Hepatocyte (in vitro differentiated cells): ENCODE measurements around the gene GALNT17. TPM values are rescaled to one million over a fixed set of nuclear protein-coding genes. Genes with fewer than 3 reads are reported as not detected.

Source experiments
- DNase-seq: peaks from one replicate; pipeline ENCODE4 v3.0.0-alpha.2; 2016; ENCODE audit warnings: low spot score
- H2AFZ ChIP-seq: fragments of 200-600 bp; sonication (generic); 2 replicates; pipeline ENCODE4 v1.6.0; 2016; ENCODE audit warnings: antibody characterized with exemption, mild to moderate bottlenecking
- H3K27ac ChIP-seq: fragments of 200-600 bp; sonication (generic); 2 replicates; pipeline ENCODE4 v1.5.1; 2016; ENCODE audit warnings: mild to moderate bottlenecking
- H3K27me3 ChIP-seq: fragments of 200-600 bp; sonication (generic); 2 replicates; pipeline ENCODE4 v1.6.1; 2016
- H3K36me3 ChIP-seq: fragments of 200-600 bp; sonication (generic); replicated peaks from 2 replicates; pipeline ENCODE4 v1.5.1; 2016; ENCODE audit warnings: low read depth; ENCODE audit not compliant: insufficient read depth
- H3K4me1 ChIP-seq: fragments of 200-600 bp; sonication (generic); 2 replicates; pipeline ENCODE4 v1.5.1; 2016; ENCODE audit warnings: mild to moderate bottlenecking, moderate library complexity; ENCODE audit not compliant: insufficient read depth
- H3K4me2 ChIP-seq: fragments of 200-600 bp; sonication (generic); 2 replicates; pipeline ENCODE4 v1.6.0; 2016
- H3K4me3 ChIP-seq: fragments of 200-600 bp; sonication (generic); 2 replicates; pipeline ENCODE4 v1.5.1; 2016; ENCODE audit warnings: mild to moderate bottlenecking
- H3K79me2 ChIP-seq: fragments of 200-600 bp; sonication (generic); 2 replicates; pipeline ENCODE4 v1.6.0; 2017; ENCODE audit warnings: mild to moderate bottlenecking
- H3K9me2 ChIP-seq: fragments of 200-600 bp; sonication (generic); replicated peaks from 2 replicates; pipeline ENCODE4 v1.6.0; 2017; ENCODE audit warnings: mild to moderate bottlenecking; ENCODE audit not compliant: insufficient read depth
- H3K9me3 ChIP-seq: fragments of 200-600 bp; sonication (generic); 2 replicates; pipeline ENCODE4 v1.5.1; 2016; ENCODE audit warnings: low read depth, mild to moderate bottlenecking
- H4K20me1 ChIP-seq: fragments of 200-600 bp; sonication (generic); 2 replicates; pipeline ENCODE4 v1.6.0; 2016; ENCODE audit warnings: mild to moderate bottlenecking; ENCODE audit not compliant: insufficient read depth, poor library complexity, severe bottlenecking
- CTCF ChIP-seq: fragments of 200-600 bp; sonication (generic); IDR thresholded peaks from 2 replicates; pipeline ENCODE4 v1.5.1; 2016; ENCODE audit warnings: antibody characterized with exemption, mild to moderate bottlenecking; ENCODE audit not compliant: poor library complexity
- EZH2 ChIP-seq: fragments of 200-600 bp; sonication (generic); IDR thresholded peaks from 2 replicates; pipeline ENCODE4 v1.6.1; 2016; ENCODE audit warnings: antibody characterized with exemption, mild to moderate bottlenecking, borderline replicate concordance
- EZH2phosphoT487 ChIP-seq: fragments of 200-600 bp; sonication (generic); IDR thresholded peaks from one replicate; pipeline ENCODE4 v1.6.1; 2018; ENCODE audit warnings: antibody characterized with exemption, mild to moderate bottlenecking, low read depth, moderate library complexity; ENCODE audit not compliant: unreplicated experiment, severe bottlenecking
- WGBS: methylation state at CpG from one replicate; pipeline ENCODE4 v1.1.6; 2016; ENCODE audit warnings: low lambda C conversion rate; ENCODE audit errors: missing lambda C conversion rate; 5-methylcytosine and 5-hydroxymethylcytosine counted together
- polyA plus RNA-seq: library from polyadenylated mRNA; unstranded; fragments of >200 nt; fragmentation: Nextera tagmentation; extraction: Ambion mirVana; gene quantifications from 2 replicates; pipeline ENCODE4 v1.2.1, GENCODE V29; 2016
- total RNA-seq: library from RNA; depleted of rRNA; stranded (reverse); fragments of >200 nt; gene quantifications from 2 replicates; pipeline ENCODE4 v1.2.3, GENCODE V29; 2014

Gene GALNT17
- total and polyA plus RNA-seq, 2 experiments from 2014 or later: 4.3 to 8.1 TPM

GRCh38 chr7:71112436-71112835, 19.5 kb upstream of the GALNT17 start:
- no peaks in the 10 kb centered on the region for H3K27me3 ChIP-seq

DNA sequence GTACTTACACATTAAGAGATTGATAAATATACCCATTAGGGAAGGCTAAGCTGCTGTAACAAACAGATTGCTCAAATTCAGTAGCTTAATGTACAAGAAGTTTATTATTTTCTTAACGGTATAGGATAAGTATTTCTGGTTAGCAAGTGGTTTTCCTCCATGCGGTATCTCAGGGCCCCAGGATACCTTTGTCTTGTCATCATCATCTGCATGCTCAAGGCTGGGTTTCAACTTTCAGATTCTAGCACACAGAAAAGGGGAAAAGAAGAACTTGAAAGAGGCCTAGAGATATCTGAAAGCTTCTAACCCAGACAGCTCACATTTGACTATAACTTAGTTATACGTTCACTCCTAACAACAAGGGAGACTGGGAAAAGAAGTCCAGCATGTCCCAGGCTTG, 11.8 kb upstream of the GALNT17 start:
- H3K27ac ChIP-seq: no peak overlapping the region
- no peak overlapping the region for H3K4me3 ChIP-seq
- no peak overlapping the region for H3K4me2 ChIP-seq
- no peaks in the 10 kb centered on the region for H3K79me2 ChIP-seq
- H3K36me3 ChIP-seq: no peaks in the 10 kb centered on the region
- H3K9me3 ChIP-seq: no peaks in the 10 kb centered on the region
- no peak for TF ChIP-seq EZH2
- no peak for TF ChIP-seq CTCF
- no peak for TF ChIP-seq EZH2phosphoT487
- 99% methylated on average over 3 of the region's 3 CpGs for WGBS
- H3K4me1 ChIP-seq: no peaks in the 10 kb centered on the region
- no peaks in the 10 kb centered on the region for H3K9me2 ChIP-seq
- no peak overlapping the region for H2AFZ ChIP-seq
- H4K20me1 ChIP-seq: no peaks in the 10 kb centered on the region
- no peaks in the 10 kb centered on the region for H3K27me3 ChIP-seq
- DNase-seq: no peak

More at GRCh38 chr7:71112436-71112835, 19.5 kb upstream of the GALNT17 start:
- H3K79me2 ChIP-seq: no peaks in the 10 kb centered on the region
- no peaks in the 10 kb centered on the region for H3K9me3 ChIP-seq
- DNase-seq: no peak
- 40% methylated on average over 4 of the region's 4 CpGs for WGBS
- H3K4me2 ChIP-seq: no peak overlapping the region
- H3K36me3 ChIP-seq: no peaks in the 10 kb centered on the region
- H3K9me2 ChIP-seq: no peaks in the 10 kb centered on the region
- H2AFZ ChIP-seq: no peak overlapping the region
- no peak overlapping the region for H3K27ac ChIP-seq
- H3K4me3 ChIP-seq: no peak overlapping the region
- H3K4me1 ChIP-seq: no peaks in the 10 kb centered on the region
- TF ChIP-seq EZH2: no peak
- TF ChIP-seq EZH2phosphoT487: no peak
- TF ChIP-seq CTCF: no peak
- no peaks in the 10 kb centered on the region for H4K20me1 ChIP-seq

- H3K27ac ChIP-seq: no peak overlapping the region
- no peak overlapping the region for H3K4me2 ChIP-seq
- H2AFZ ChIP-seq: no peak overlapping the region
- H3K79me2 ChIP-seq: no peaks in the 10 kb centered on the region
- H3K9me3 ChIP-seq: no peaks in the 10 kb centered on the region
- peaks cover 48% of the 10 kb centered on the region for H3K27me3 ChIP-seq
- no peak overlapping the region for H3K4me3 ChIP-seq
- TF ChIP-seq CTCF (no peak), EZH2phosphoT487 (no peak), EZH2 (no peak)
- H3K36me3 ChIP-seq: no peaks in the 10 kb centered on the region
- H3K4me1 ChIP-seq: peaks cover 3% of the 10 kb centered on the region
- DNase-seq: no peak
- no peaks in the 10 kb centered on the region for H3K9me2 ChIP-seq
- H4K20me1 ChIP-seq: no peaks in the 10 kb centered on the region
- 78% methylated on average over 3 of the region's 3 CpGs for WGBS
Observed at GRCh38 chr7:71129126-71129525, 2.8 kb upstream of the GALNT17 start.
